GM12874 (cell line): ENCODE measurements around the gene PWP2.
"Not testable (repeated sequence)": the region's sequence is repeated elsewhere in the genome, so short reads cannot be mapped to it uniquely, and the experiment has no call there.

ENCODE experiments used
- TF ChIP-seq, protein P1 (sequence below): IDR thresholded peaks from 2 replicates; pipeline ENCODE4 v1.5.1; 2011; ENCODE audit warnings: low read depth, mild to moderate bottlenecking, control low read depth, low read length, moderate library complexity; ENCODE audit not compliant: insufficient read depth

Gene PWP2

DNA sequence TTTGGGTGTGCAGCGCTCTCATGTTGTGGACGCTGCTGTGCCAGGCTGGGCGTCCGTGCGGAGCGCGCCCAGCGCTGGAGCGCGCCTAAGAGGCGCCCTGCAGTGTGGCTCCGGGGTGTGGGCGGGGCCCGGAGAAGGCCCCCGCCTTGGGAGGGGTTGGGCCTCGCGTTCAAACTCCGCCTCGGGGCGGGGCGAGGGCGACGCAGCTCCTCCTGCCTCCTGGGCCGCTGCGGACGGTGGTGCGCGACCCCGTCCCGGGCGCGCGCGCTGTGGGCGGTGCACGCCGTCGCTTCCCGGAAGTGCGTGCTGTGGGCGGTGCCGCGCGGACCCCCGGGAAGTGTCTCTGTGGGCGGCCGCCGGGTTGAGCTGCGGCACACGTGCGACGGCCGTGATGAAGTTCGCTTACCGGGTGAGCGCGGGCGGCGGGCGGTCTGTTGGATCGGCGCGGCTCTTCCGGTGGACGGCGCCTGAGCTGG lies at the start of gene PWP2:
PWP2 (plus strand) TSS at position 374 of the 476 bp plus-strand sequence; CDS start at position 392, 18 bp downstream.
- TF ChIP-seq, protein P1, sequence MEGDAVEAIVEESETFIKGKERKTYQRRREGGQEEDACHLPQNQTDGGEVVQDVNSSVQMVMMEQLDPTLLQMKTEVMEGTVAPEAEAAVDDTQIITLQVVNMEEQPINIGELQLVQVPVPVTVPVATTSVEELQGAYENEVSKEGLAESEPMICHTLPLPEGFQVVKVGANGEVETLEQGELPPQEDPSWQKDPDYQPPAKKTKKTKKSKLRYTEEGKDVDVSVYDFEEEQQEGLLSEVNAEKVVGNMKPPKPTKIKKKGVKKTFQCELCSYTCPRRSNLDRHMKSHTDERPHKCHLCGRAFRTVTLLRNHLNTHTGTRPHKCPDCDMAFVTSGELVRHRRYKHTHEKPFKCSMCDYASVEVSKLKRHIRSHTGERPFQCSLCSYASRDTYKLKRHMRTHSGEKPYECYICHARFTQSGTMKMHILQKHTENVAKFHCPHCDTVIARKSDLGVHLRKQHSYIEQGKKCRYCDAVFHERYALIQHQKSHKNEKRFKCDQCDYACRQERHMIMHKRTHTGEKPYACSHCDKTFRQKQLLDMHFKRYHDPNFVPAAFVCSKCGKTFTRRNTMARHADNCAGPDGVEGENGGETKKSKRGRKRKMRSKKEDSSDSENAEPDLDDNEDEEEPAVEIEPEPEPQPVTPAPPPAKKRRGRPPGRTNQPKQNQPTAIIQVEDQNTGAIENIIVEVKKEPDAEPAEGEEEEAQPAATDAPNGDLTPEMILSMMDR = not testable (repeated sequence)

DNA sequence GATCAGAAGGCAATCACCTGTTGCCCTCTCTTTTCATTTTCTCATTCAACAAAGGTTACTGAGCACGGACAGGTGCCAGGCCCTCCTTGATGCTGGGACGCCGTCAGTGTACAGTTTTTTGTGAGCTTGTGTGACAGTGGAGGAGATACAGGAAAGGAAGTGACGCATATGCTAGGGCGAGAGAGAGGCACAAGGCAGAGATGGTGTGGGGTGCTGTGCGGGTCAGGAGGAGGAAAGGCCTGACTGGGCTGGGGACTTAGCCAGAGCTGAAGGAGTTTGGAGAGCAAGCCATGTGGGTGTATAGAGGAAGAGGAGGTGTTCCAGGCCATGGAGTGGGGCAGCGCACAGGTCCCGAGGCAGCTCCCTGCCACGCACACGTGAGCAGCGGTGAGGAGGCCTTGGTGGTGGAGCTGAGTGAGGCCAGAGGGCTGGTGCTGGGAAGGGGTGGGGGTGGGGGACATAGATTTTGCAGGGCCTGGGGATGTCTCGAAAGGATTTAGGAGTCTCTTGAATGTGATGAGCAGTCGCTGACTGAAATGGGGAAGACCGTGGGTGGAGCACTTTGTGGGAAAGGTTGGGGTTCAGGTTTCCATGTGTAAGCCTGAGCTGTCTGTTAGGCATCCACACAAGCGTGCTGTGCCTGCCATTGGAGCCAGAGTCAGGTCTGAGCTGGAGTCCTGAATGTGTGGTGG lies 49.1 kb upstream of the PWP2 start:
- TF ChIP-seq, protein P1 = no peak

DNA sequence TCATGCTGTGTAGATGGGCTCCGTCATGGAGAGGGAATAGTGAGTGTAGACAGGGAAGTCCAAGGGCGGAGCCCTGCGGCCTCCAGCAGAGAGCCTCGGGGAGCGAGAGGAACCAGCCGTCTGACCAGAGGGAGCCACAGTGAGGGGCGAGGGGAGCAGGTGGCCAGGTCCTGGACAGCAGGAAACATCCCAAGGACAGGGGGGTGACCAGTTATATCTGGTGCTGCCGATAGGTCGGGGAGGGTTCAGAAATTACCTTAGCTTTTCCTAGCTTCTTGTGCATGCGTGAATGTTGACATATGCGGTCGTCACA lies 48.6 kb upstream of the PWP2 start:
- TF ChIP-seq, protein P1 = no peak

DNA sequence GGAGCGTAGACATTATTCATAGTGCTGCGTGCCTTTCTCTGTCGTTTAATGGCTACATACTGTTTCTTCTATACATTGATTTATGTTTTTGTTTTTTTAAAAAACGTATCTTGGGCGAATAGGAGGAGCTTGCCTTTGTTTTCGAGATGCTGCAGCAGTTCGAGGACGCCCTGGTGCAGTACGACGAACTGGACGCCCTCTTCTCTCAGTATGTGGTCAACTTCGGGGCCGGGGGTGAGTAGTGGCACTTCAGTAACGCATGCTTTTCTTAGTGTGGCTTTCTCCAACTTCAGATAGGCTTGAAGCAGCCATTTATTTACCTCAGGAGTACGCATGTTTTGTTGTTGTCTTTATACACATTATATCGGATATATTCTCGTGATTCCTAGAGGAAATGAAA lies 48.2 kb upstream of the PWP2 start:
- TF ChIP-seq, protein P1 = no peak

DNA sequence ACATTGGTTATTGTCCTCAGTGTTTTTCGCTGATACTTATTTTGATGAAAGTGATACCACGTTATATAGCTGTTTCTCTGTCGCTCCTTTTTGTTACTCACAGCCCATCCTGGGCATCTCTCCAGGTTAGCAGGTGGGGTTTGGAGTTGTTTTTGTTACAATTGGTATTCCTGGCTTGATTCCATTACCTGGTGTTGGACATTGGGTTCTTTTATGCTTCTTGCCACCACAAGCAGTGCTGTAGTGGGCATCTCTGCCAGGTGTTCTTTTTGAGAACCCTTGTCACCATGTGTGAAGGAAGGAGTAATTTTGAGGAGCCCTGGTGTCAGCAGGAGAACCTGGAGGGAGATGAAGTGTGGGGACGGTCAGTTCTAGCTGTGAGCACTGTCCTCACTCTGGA lies 47.5 kb upstream of the PWP2 start:
- TF ChIP-seq, protein P1 = no peak

DNA sequence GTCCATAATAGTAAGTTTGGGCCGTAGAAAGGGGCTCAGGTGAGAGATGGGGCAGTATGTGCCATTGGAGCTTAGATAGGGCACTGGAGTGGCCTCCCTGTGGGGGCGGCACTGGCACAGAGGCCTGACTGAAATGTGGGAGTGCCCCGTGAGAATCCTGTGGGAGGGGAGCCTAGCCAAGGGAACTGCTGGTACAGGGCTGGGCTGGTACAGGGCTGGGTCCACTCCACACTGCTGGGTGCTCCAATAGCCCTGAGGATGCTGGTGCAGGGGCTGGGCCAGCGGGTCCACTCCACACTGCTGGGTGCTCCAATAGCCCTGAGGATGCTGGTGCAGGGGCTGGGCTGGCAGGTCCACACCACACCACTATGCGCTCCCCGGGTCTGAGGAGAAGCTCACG lies 44.8 kb upstream of the PWP2 start:
- TF ChIP-seq, protein P1 = no peak

DNA sequence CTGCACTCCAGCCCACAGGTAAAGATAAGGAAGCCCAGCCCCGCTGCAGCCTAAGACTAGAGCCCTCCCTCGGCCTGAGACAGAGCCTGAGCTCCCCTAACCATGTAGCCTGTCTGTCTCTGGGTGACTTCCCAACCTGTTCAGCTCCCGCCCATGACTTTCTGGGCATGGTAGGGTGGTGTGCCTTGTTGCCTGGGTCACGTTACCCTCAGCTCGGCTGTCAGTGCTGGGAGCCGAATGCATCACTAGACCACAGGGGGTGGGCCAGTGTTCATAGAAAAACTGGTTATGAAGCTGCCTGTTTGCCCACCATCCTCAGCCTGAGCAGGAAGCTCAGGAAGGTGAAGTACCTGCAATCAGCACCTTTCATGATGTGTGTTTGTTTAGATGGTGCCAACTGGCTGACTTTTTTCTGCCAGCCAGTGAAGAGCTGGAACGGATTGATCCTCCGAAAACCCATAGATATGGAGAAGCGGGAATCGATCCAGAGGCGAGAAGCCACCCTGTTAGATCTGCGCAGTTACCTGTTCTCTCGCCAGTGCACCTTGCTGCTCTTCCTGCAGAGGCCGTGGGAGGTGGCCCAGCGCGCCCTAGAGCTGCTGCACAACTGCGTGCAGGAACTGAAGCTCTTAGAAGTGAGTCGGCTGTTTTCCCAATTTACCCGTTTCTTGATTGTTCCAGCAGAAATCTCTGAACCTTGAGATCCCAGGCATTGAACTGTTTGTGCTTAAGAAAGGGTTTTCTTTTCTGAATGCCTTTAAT lies 43.9 kb upstream of the PWP2 start:
- TF ChIP-seq, protein P1 = no peak
